PFSK-1 (cell line): ENCODE measurements around the gene AHNAK2.

Experiments used
- POLR2AphosphoS5 ChIP-seq: IDR thresholded peaks from 2 replicates; pipeline ENCODE4 v1.6.1; 2012; ENCODE audit warnings: low read depth, mild to moderate bottlenecking, control low read depth, low read length, moderate library complexity
- SIN3A ChIP-seq: IDR thresholded peaks from 2 replicates; pipeline ENCODE4 v1.6.1; 2012; ENCODE audit warnings: mild to moderate bottlenecking, low read length, moderate library complexity, borderline replicate concordance; ENCODE audit not compliant: insufficient read depth

DNA sequence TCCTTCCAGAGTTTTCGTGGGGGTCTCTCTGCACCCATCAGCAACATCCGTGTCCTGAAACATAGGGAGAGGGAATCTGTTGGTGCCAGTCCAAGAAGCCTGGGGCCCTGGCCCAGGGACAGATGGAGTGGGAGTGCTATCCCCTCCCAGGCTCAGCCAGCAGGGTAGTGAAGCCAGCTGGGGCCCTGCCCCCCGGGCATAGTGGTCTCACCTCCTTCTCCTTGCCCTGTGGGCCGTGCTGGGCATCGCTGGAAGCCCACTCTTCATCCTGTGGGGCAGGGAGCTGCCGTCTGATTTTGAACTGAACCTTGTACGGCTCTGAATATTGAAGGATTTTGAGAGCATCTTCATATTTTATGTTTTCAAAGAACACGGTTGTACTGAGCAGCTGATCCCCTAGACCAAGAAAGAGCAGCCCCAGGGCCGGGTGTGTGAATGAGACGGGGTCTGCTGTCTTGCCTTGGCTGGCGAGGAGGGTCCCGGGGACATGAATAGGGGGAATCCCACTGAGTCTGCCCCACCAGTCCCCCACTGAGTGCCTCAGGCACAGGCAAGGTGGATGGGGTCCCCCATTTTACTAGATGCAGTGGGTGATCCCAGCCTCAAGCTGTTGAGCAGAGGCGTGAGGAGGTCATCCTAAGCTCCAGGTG is 23.3 kb downstream of the AHNAK2 start:
- TF ChIP-seq SIN3A (no peak), POLR2AphosphoS5 (no peak)
